Gastrocnemius medialis (tissue), 4 donors: ENCODE measurements around the gene GAPDH. TPM values are rescaled to one million over a fixed set of nuclear protein-coding genes. Genes with fewer than 3 reads are reported as not detected.

ENCODE experiments used
- ATAC-seq, 2 donors: fragments of 150-250 bp; one replicate each; pipeline ENCODE4 v1.9.1; 2016
- DNase-seq, 2 donors: peaks; one replicate each; pipeline ENCODE4 v3.0.0-alpha.2; 2019
- H3K27ac ChIP-seq, 4 donors: fragments of 200-600 bp; sonication (generic); 1 replicate in 1 of 4; 2 replicates in 3 of 4; pipeline ENCODE4 v1.5.1; 2016 to 2018; ENCODE audit warnings: mild to moderate bottlenecking in 2 of 4, moderate library complexity in 1 of 4
- H3K27me3 ChIP-seq, 3 donors: fragments of 200-600 bp; sonication (generic) in 2 of 3; 1 replicate in 1 of 3; 2 replicates in 2 of 3; pipeline versions ENCODE4 v1.5.1 to v1.6.0; 2016 to 2019; ENCODE audit warnings: mild to moderate bottlenecking in 1 of 3, moderate library complexity in 1 of 3
- H3K36me3 ChIP-seq, 2 donors: fragments of 200-600 bp; sonication (generic) in 1 of 2; one replicate each; pipeline ENCODE4 v1.5.1; 2017 to 2018
- H3K4me1 ChIP-seq, 2 donors: fragments of 200-600 bp; sonication (generic) in 1 of 2; one replicate each; pipeline ENCODE4 v1.5.1; 2016 to 2017; ENCODE audit warnings: mild to moderate bottlenecking in 2 of 2
- H3K4me3 ChIP-seq, 4 donors: fragments of 200-600 bp; sonication (generic) in 3 of 4; 1 replicate in 1 of 4; 2 replicates in 3 of 4; pipeline ENCODE4 v1.5.1; 2016 to 2019; ENCODE audit warnings: mild to moderate bottlenecking in 2 of 4
- H3K9me3 ChIP-seq, 3 donors: fragments of 200-600 bp; sonication (generic) in 2 of 3; 1 replicate in 1 of 3; 2 replicates in 2 of 3; pipeline ENCODE4 v1.5.1; 2016 to 2019
- POLR2A ChIP-seq, 2 donors: fragments of 450-650 bp; IDR thresholded peaks; one replicate each; pipeline ENCODE4 v1.6.1; 2017; ENCODE audit warnings: antibody characterized with exemption in 2 of 2, mild to moderate bottlenecking in 2 of 2, moderate library complexity in 2 of 2
- in situ Hi-C, 4 donors: fragments of 200-750 bp; cut with MboI; loops; one replicate each; pipeline versions ENCODE4 v1.15.0 to v1.8.0; 2017; ENCODE audit warnings: low sequenced_read_pairs in 4 of 4
- intact Hi-C: fragments of 100-400 bp; cut with DNase I; formaldehyde crosslinking; loops from one replicate; pipeline ENCODE4 v1.15.1; 2023; ENCODE audit warnings: low total_unique reads
- total RNA-seq, 4 donors: library from RNA; depleted of rRNA; stranded (reverse); fragments of >200 nt; gene quantifications; one replicate each; pipeline versions ENCODE4 v1.1.0 to v1.2.3, GENCODE V29; 2016
- TF ChIP-seq, protein P1 (sequence below), 5 experiments: fragments of 450-650 bp in 3 of 5; fragments of 200-600 bp in 2 of 5; sonication (generic) in 2 of 5; IDR thresholded peaks in 4 of 5; conservative IDR thresholded peaks in 1 of 5; 1 replicate in 4 of 5; 2 replicates in 1 of 5; pipeline ENCODE4 v1.5.1; 2016 to 2019; ENCODE audit warnings: antibody characterized with exemption in 5 of 5, mild to moderate bottlenecking in 3 of 5, moderate library complexity in 3 of 5

GAPDH gene
- total RNA-seq, 4 donors from 2014 or later: 11,241 to 15,891 (median 13,472) TPM

- H3K4me1 ChIP-seq: no peaks in the 10 kb centered on the region
- peaks cover 3 to 90% of the 10 kb centered on the region in 2 donors for H3K36me3 ChIP-seq
- ATAC-seq: no peak
- no peak overlapping the region for H3K27ac ChIP-seq
- no peak for DNase-seq
- in situ Hi-C loops: no loop called here
- no peaks in the 10 kb centered on the region for H3K9me3 ChIP-seq
- H3K4me3 ChIP-seq: no peak overlapping the region
- TF ChIP-seq, protein P1, sequence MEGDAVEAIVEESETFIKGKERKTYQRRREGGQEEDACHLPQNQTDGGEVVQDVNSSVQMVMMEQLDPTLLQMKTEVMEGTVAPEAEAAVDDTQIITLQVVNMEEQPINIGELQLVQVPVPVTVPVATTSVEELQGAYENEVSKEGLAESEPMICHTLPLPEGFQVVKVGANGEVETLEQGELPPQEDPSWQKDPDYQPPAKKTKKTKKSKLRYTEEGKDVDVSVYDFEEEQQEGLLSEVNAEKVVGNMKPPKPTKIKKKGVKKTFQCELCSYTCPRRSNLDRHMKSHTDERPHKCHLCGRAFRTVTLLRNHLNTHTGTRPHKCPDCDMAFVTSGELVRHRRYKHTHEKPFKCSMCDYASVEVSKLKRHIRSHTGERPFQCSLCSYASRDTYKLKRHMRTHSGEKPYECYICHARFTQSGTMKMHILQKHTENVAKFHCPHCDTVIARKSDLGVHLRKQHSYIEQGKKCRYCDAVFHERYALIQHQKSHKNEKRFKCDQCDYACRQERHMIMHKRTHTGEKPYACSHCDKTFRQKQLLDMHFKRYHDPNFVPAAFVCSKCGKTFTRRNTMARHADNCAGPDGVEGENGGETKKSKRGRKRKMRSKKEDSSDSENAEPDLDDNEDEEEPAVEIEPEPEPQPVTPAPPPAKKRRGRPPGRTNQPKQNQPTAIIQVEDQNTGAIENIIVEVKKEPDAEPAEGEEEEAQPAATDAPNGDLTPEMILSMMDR (IDR thresholded peaks at IDR 0.05 in 4 of 5, conservative IDR thresholded peaks at IDR 0.05 in 1 of 5): no peak
- TF ChIP-seq POLR2A (IDR thresholded peaks at IDR 0.05): no peak
- H3K27me3 ChIP-seq: no peaks in the 10 kb centered on the region
- intact Hi-C loops: no loop called here
These were observed 12.1 kb upstream of the GAPDH start for GRCh38 chr12:6522193-6522592.

- Histone ChIP-seq H3K36me3 (peaks cover 0 to 94% of the 10 kb centered on the region in 2 donors), H3K9me3 (no peaks in the 10 kb centered on the region), H3K27ac (no peak overlapping the region), H3K27me3 (no peaks in the 10 kb centered on the region), H3K4me1 (no peaks in the 10 kb centered on the region), H3K4me3 (no peak overlapping the region)
- DNase-seq (no peak), ATAC-seq (no peak)
- in situ Hi-C loops: no loop called here
- TF ChIP-seq, protein P1 (IDR thresholded peaks at IDR 0.05 in 4 of 5, conservative IDR thresholded peaks at IDR 0.05 in 1 of 5): no peak
- no peak for TF ChIP-seq POLR2A (IDR thresholded peaks at IDR 0.05)
- intact Hi-C loops: no loop called here
These were observed 10.6 kb upstream of the GAPDH start for GRCh38 chr12:6523708-6524107.

DNA sequence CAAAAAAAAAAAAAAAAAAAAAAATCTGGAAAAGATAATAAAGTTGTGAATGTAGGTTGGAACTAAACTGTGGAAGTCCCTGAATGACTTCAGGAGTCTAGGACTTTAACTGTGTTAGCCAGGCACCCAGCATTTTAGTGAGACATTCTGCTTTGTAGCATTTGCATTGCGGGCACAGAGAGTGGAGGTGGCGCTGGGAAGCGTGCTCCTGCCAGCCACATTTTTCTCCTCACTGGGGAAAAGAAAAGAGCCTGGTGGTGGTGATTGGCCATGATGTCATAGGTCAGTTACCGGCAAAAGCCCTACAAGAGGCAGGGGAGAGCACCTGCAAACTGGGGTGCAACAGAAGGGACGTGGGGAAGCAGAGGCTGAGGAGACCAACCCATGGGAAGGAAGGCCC is 9.7 kb upstream of the GAPDH start:
- Histone ChIP-seq H3K4me1 (no peaks in the 10 kb centered on the region), H3K27me3 (no peaks in the 10 kb centered on the region), H3K27ac (no peak overlapping the region), H3K9me3 (no peaks in the 10 kb centered on the region), H3K4me3 (no peak overlapping the region), H3K36me3 (peaks cover 0 to 95% of the 10 kb centered on the region in 2 donors)
- ATAC-seq (no peak), DNase-seq (no peak)
- in situ Hi-C loops: loop anchor here in 1 of 4 donors (25.0 kb wide), 1 partner anchor 112 kb away; no protein-coding TSS in a partner anchor
- intact Hi-C loops: no loop called here
- no peak for TF ChIP-seq POLR2A (IDR thresholded peaks at IDR 0.05)
- TF ChIP-seq, protein P1 (IDR thresholded peaks at IDR 0.05 in 4 of 5, conservative IDR thresholded peaks at IDR 0.05 in 1 of 5): no peak

- Histone ChIP-seq H3K27ac (no peak overlapping the region), H3K27me3 (no peaks in the 10 kb centered on the region), H3K4me3 (no peak overlapping the region), H3K9me3 (no peaks in the 10 kb centered on the region), H3K36me3 (peaks cover 0 to 100% of the 10 kb centered on the region in 2 donors), H3K4me1 (no peaks in the 10 kb centered on the region)
- no peak for TF ChIP-seq POLR2A (IDR thresholded peaks at IDR 0.05)
- TF ChIP-seq, protein P1 (IDR thresholded peaks at IDR 0.05 in 4 of 5, conservative IDR thresholded peaks at IDR 0.05 in 1 of 5): no peak
- no peak for ATAC-seq
- intact Hi-C loops (no loop called here), in situ Hi-C loops (loop anchor here in 1 of 4 donors (25.0 kb wide), 1 partner anchor 114 kb away; no protein-coding TSS in a partner anchor)
- DNase-seq: no peak
These were observed 8.1 kb upstream of the GAPDH start for GRCh38 chr12:6526201-6526600.
